T-cell (primary cell): ENCODE results near the gene PSME2. TPM values are rescaled to one million over a fixed set of nuclear protein-coding genes. Genes with fewer than 3 reads are reported as not detected.

Experiments used
- ATAC-seq, 4 experiments: fragments of 200-7000 bp in 3 of 4; fragments of 150-1000 bp in 1 of 4; cut with Tn5 transposase; replicated peaks in 1 of 4; 1 replicate in 3 of 4; 2 replicates in 1 of 4; pipeline ENCODE4 v1.10.0; 2021; ENCODE audit warnings: moderate library complexity in 3 of 4, mild to moderate bottlenecking in 2 of 4, moderate number of reproducible peaks in 1 of 4
- CTCF ChIA-PET, 2 donors: fragments of 300-600 bp; sonication (Branson Sonifier 250); formaldehyde crosslinking; loops; one replicate each; lab custom pipeline; 2022; ENCODE audit warnings: antibody characterized with exemption in 2 of 2; lab: Charles Lee
- POLR2A ChIA-PET, 2 donors: fragments of 300-600 bp; sonication (Branson Sonifier 250); formaldehyde crosslinking; loops; one replicate each; lab custom pipeline; 2022; ENCODE audit warnings: antibody characterized with exemption in 2 of 2; lab: Charles Lee
- DNase-seq, 35 experiments: peaks; one replicate each; pipeline versions ENCODE4 v3.0.0 to v3.0.0-alpha.2; 2013 to 2023
- H3K27ac ChIP-seq: one replicate; pipeline ENCODE4 v1.5.1; 2013; ENCODE audit warnings: low read length
- H3K27me3 ChIP-seq, 2 experiments: replicated peaks in 1 of 2; 1 replicate in 1 of 2; 2 replicates in 1 of 2; pipeline versions ENCODE4 v1.6.1 to v1.7.0; 2013; ENCODE audit warnings: low read length in 1 of 2, mixed read lengths in 1 of 2; ENCODE audit not compliant: control insufficient read depth in 2 of 2, insufficient read depth in 2 of 2; ENCODE audit errors: extremely low read depth in 1 of 2
- H3K36me3 ChIP-seq, 2 donors: 1 replicate in 1 of 2; 2 replicates in 1 of 2; pipeline versions ENCODE4 v1.6.1 to v1.7.0; 2013; ENCODE audit warnings: low read length in 1 of 2; ENCODE audit not compliant: control insufficient read depth in 2 of 2, insufficient read depth in 1 of 2; ENCODE audit errors: extremely low read depth in 1 of 2
- H3K4me1 ChIP-seq, 2 experiments: 1 replicate in 1 of 2; 2 replicates in 1 of 2; pipeline versions ENCODE4 v1.6.1 to v1.7.0; 2013; ENCODE audit warnings: low read length in 2 of 2, mixed read lengths in 1 of 2; ENCODE audit not compliant: insufficient read depth in 2 of 2, control insufficient read depth in 1 of 2; ENCODE audit errors: extremely low read depth in 1 of 2
- H3K4me3 ChIP-seq, 2 donors: 1 replicate in 1 of 2; 2 replicates in 1 of 2; pipeline versions ENCODE4 v1.5.1 to v1.7.0; 2013; ENCODE audit warnings: mild to moderate bottlenecking in 2 of 2, low read length in 1 of 2, moderate library complexity in 1 of 2; ENCODE audit not compliant: control insufficient read depth in 1 of 2; ENCODE audit errors: extremely low read depth in 1 of 2
- H3K9me3 ChIP-seq: 2 replicates; pipeline ENCODE4 v1.7.0; 2013
- H3K27ac Mint-ChIP-seq, 2 donors: one replicate each; pipeline ENCODE4 v1.8.0; 2020 to 2021; ENCODE audit warnings: mild to moderate bottlenecking in 2 of 2, mixed read lengths in 2 of 2
- H3K27me3 Mint-ChIP-seq, 2 donors: one replicate each; pipeline ENCODE4 v1.8.0; 2021 to 2022; ENCODE audit warnings: mixed read lengths in 2 of 2
- H3K36me3 Mint-ChIP-seq: one replicate; pipeline ENCODE4 v1.8.0; 2021; ENCODE audit warnings: mixed read lengths
- H3K4me1 Mint-ChIP-seq, 3 donors: one replicate each; pipeline ENCODE4 v1.8.0; 2020 to 2022; ENCODE audit warnings: mixed read lengths in 3 of 3, mild to moderate bottlenecking in 1 of 3
- H3K4me3 Mint-ChIP-seq, 3 donors: one replicate each; pipeline ENCODE4 v1.8.0; 2020 to 2022; ENCODE audit warnings: mild to moderate bottlenecking in 3 of 3, mixed read lengths in 3 of 3, moderate library complexity in 3 of 3
- H3K9me3 Mint-ChIP-seq, 3 donors: one replicate each; pipeline ENCODE4 v1.8.0; 2020 to 2022; ENCODE audit warnings: mixed read lengths in 3 of 3
- WGBS: methylation state at CpG from one replicate; pipeline ENCODE4 v1.1.5; 2013; ENCODE audit warnings: missing lambda C conversion rate; ENCODE audit not compliant: insufficient coverage; 5-methylcytosine and 5-hydroxymethylcytosine counted together
- total RNA-seq, 35 experiments: library from RNA in 6 of 35; stranded (reverse) in 6 of 35; fragments of 120-200 nt in 1 of 35; gene quantifications; one replicate each; pipeline versions ENCODE4 v1.2.1 to v1.2.4 and lab custom pipeline; 2013 to 2026

The PSME2 gene
- total RNA-seq, 5 donors from 2014 or later (not counting 1 experiment from before 2014, with no cell fraction given), result 130 to 192 (median 159) TPM

- no peak overlapping the region for H3K27ac Mint-ChIP-seq
- Histone ChIP-seq H3K4me3 (no peak overlapping the region), H3K4me1 (peaks cover 2 to 5% of the 10 kb centered on the region in 2 experiments), H3K27ac (no peak overlapping the region), H3K27me3 (no peaks in the 10 kb centered on the region), H3K9me3 (no peaks in the 10 kb centered on the region), H3K36me3 (peaks cover 10 to 39% of the 10 kb centered on the region in 2 donors)
- POLR2A ChIA-PET, result no interaction called here
- CTCF ChIA-PET, result no interaction called here
- H3K27me3 Mint-ChIP-seq, result no peaks in the 10 kb centered on the region
- no peak overlapping the region for H3K4me3 Mint-ChIP-seq
- ATAC-seq (no peak), DNase-seq (no peak)
- H3K36me3 Mint-ChIP-seq, result peaks cover 47% of the 10 kb centered on the region
- 90% methylated on average over 2 of the region's 4 CpGs for WGBS
- peaks cover 0 to 4% (median 0%) of the 10 kb centered on the region in 3 donors for H3K9me3 Mint-ChIP-seq
- H3K4me1 Mint-ChIP-seq, result peaks cover 10 to 13% (median 11%) of the 10 kb centered on the region in 3 donors
Observed at GRCh38 chr14:24100197-24100981, 46.0 kb downstream of the PSME2 start.

- H3K27ac ChIP-seq, result no peak overlapping the region
- H3K4me1 Mint-ChIP-seq, result peaks cover 16 to 21% (median 19%) of the 10 kb centered on the region in 3 donors
- H3K4me1 ChIP-seq, result peaks cover 5 to 14% of the 10 kb centered on the region in 2 experiments
- peaks cover 39% of the 10 kb centered on the region for H3K36me3 Mint-ChIP-seq
- no peak overlapping the region for H3K27ac Mint-ChIP-seq
- H3K36me3 ChIP-seq, result peaks cover 10 to 38% of the 10 kb centered on the region in 2 donors
- H3K9me3 Mint-ChIP-seq, result no peaks in the 10 kb centered on the region
- ChIA-PET CTCF (interaction anchor here in 1 of 2 donors (0.5 kb wide), 1 partner anchor 14 kb away, joined by 3 read pairs; no protein-coding TSS in a partner anchor), POLR2A (no interaction called here)
- H3K9me3 ChIP-seq, result no peaks in the 10 kb centered on the region
- DNase-seq (no peak), ATAC-seq (no peak)
- WGBS, result 98% methylated on average over 15 of the region's 17 CpGs
- H3K27me3 ChIP-seq, result no peaks in the 10 kb centered on the region
- no peaks in the 10 kb centered on the region for H3K27me3 Mint-ChIP-seq
- H3K4me3 ChIP-seq, result no peak overlapping the region
- no peak overlapping the region for H3K4me3 Mint-ChIP-seq
Observed at GRCh38 chr14:24098927-24099813, 47.2 kb downstream of the PSME2 start.

GRCh38 chr14:24098229-24098926, 48.0 kb downstream of the PSME2 start:
- Histone ChIP-seq H3K36me3 (peaks cover 10 to 35% of the 10 kb centered on the region in 2 donors), H3K4me3 (no peak overlapping the region), H3K27me3 (no peaks in the 10 kb centered on the region), H3K27ac (no peak overlapping the region), H3K9me3 (no peaks in the 10 kb centered on the region), H3K4me1 (peaks cover 5 to 20% of the 10 kb centered on the region in 2 experiments)
- no peak for ATAC-seq
- CTCF ChIA-PET, result interaction anchor here in 1 of 2 donors (0.8 kb wide), 1 partner anchor 12 kb away, joined by 3 read pairs; no protein-coding TSS in a partner anchor
- POLR2A ChIA-PET, result no interaction called here
- WGBS, result 97% methylated on average over 15 of the region's 16 CpGs
- no peaks in the 10 kb centered on the region for H3K9me3 Mint-ChIP-seq
- H3K4me1 Mint-ChIP-seq, result peaks cover 21 to 25% (median 23%) of the 10 kb centered on the region in 3 donors
- H3K27me3 Mint-ChIP-seq, result no peaks in the 10 kb centered on the region
- H3K36me3 Mint-ChIP-seq, result peaks cover 32% of the 10 kb centered on the region
- DNase-seq, result no peak
- H3K27ac Mint-ChIP-seq, result no peak overlapping the region
- no peak overlapping the region for H3K4me3 Mint-ChIP-seq

- Histone ChIP-seq H3K4me3 (no peak overlapping the region), H3K4me1 (peaks cover 5 to 21% of the 10 kb centered on the region in 2 experiments), H3K9me3 (no peaks in the 10 kb centered on the region), H3K27me3 (no peaks in the 10 kb centered on the region), H3K27ac (no peak overlapping the region), H3K36me3 (peaks cover 10 to 27% of the 10 kb centered on the region in 2 donors)
- WGBS, result 100% methylated on average over 7 of the region's 8 CpGs
- no peaks in the 10 kb centered on the region for H3K9me3 Mint-ChIP-seq
- peaks cover 23% of the 10 kb centered on the region for H3K36me3 Mint-ChIP-seq
- peak overlapping the region; percentile 28 to 47 (median 31) for H3K4me3 Mint-ChIP-seq
- ATAC-seq, result no peak
- no peak for DNase-seq
- ChIA-PET POLR2A (no interaction called here), CTCF (interaction anchor here (0.5 to 7.6 kb wide), 3 partner anchors 12 to 146 kb away, joined by 3 to 96 read pairs (median 3); partner anchors contain the start of gene TINF2 (in 1 of the 2))
- H3K27me3 Mint-ChIP-seq, result no peaks in the 10 kb centered on the region
- H3K4me1 Mint-ChIP-seq, result peaks cover 24 to 31% (median 31%) of the 10 kb centered on the region in 3 donors
- peak overlapping the region; percentile 6 to 58 for H3K27ac Mint-ChIP-seq
Observed at GRCh38 chr14:24096545-24097181, 49.7 kb downstream of the PSME2 start.

GRCh38 chr14:24095271-24096068, 50.9 kb downstream of the PSME2 start:
- Histone ChIP-seq H3K9me3 (no peaks in the 10 kb centered on the region), H3K36me3 (peaks cover 10 to 23% of the 10 kb centered on the region in 2 donors), H3K27ac (peak overlapping the region; percentile 83), H3K27me3 (no peaks in the 10 kb centered on the region), H3K4me3 (peak overlapping the region; percentile 79 to 92), H3K4me1 (peaks cover 5 to 23% of the 10 kb centered on the region in 2 experiments)
- DNase-seq (peak in 7 of 35 experiments; percentile 11 to 44 (median 18)), ATAC-seq (peak in 1 of 4 experiments; percentile 15)
- WGBS, result 34% methylated on average over 9 of the region's 12 CpGs
- H3K27ac Mint-ChIP-seq, result peak overlapping the region; percentile 98
- no peaks in the 10 kb centered on the region for H3K9me3 Mint-ChIP-seq
- CTCF ChIA-PET, result interaction anchor here (0.9 to 7.6 kb wide), 3 partner anchors 13 to 15 kb away, joined by 4 to 96 read pairs (median 11); no protein-coding TSS in a partner anchor
- H3K27me3 Mint-ChIP-seq, result no peaks in the 10 kb centered on the region
- peak overlapping the region; percentile 93 to 97 (median 96) for H3K4me3 Mint-ChIP-seq
- POLR2A ChIA-PET, result interaction anchor here (0.6 to 1.2 kb wide), 3 partner anchors 13 to 147 kb away, joined by 3 read pairs; partner anchors contain the start of gene TINF2 (in 1 of the 2)
- peaks cover 16% of the 10 kb centered on the region for H3K36me3 Mint-ChIP-seq
- H3K4me1 Mint-ChIP-seq, result peaks cover 26 to 36% (median 35%) of the 10 kb centered on the region in 3 donors
